D341Med (cell line): Measurements from ENCODE around the gene RBM28.

ENCODE experiments used
- DNase-seq: peaks from one replicate; pipeline ENCODE4 v3.0.0; 2012; ENCODE audit warnings: low spot score

Gene RBM28

DNA sequence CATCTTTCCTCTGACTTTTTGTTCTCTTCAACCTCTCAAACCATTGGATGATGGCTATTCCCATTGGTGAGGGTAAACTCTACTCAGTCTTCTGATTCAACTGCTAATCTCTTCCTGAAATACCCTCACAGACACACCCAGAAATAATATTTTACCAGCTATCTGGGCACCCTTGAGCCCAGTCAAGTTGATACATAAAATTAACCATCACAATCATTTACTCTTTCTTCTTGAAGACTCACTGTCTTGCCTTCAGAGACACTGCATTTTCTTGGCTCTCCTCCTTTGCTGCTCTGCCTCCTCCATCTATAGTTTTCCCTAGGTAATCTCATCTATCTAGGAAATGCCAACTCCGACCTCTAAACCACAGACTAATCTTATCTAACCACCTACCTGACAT is 30.3 kb upstream of the RBM28 start:
- DNase-seq, result no peak

DNA sequence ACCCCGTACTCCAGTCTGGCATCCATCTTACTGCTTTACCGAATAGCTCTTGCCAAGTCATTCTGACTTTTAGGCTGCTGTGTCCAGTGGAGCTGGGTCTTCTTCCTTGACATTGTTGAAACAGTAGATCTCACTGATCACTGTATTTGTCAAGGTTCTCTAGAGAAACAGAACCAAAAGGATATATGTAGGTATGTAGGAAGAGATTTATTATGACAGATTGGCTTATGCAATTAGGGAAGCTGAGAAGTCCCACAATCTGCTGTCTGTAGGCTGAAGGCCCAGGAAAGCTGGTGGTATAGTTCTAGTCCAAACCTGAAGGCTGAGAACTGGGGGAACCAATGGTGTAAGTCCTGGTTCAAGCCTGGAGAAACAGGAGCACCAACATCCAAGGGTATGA is 29.9 kb upstream of the RBM28 start:
- DNase-seq, result no peak

DNA sequence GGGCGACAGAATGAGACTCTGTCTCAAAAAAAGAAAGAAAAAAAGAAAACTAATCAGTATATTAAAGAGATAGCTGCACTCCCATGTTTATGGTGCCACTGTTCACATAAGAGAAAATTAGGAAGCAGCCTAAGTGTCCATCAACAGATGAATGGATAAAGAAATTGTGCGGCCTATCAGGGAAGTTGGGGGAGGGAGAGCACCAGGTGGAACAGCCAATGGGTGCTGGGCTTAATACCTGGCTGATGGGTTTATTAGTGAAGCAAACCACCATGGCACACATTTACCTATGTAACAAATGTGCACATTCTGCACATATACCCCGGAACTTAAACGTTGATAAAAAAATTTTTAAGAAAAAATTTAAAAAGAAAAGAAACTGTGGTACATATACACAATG is 26.8 kb upstream of the RBM28 start:
- DNase-seq, result no peak

DNA sequence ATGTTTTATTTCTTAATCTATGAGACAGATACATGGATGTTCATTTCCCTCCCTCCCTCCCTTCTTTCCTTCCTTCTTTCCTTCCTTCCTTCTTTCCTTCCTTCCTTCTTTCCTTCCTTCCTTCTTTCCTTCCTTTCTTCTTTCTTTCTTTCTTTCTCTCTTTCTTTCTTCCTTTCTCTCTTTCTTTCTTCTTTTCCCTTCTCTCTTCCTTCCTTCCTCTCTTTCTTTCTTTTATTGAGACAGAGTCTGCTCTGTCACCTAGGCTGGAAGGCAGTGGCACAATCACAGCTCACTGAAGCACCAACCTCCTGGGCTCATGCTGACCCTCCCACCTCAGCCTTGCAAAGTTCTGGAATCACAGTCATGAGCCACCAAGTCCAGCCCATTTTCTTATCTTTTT is 23.3 kb upstream of the RBM28 start:
- no peak for DNase-seq

DNA sequence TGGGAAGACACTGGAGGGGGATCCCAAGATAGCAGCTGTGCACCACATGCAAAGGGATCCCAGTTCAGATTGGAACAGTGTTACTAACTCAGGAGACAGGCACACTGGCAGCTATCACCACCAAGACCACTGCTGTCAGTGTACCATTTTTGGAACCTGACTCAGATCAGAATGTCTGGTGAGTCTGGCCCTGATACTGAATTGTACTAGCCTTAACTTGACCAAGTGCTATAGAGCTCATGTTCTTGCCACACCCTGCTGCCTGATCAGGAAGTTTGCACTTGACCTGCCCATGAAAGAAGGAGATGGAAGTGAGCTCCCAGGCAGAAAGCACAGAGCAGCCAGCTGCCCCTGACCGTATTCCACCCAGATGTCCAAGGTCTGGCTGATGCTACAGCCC is 22.6 kb upstream of the RBM28 start:
- no peak for DNase-seq

DNA sequence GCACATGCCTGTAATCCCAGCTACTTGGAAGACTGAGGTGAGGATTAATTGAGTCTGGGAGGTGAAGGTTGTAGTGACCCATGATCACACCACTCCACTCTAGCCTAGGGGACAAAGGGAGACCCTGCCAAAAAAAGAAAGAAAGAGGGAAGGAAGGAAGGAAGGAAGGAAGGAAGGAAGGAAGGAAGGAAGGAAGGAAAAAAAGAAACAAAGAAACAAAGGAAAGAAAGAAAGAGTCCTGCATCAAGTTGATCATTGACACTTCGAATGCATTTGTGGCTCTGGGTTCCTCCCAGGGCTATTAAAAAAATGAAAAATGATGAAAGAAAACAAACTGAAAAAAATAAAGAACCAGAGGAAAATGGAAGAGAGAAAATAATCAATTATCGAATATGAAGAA is 21.7 kb upstream of the RBM28 start:
- no peak for DNase-seq

DNA sequence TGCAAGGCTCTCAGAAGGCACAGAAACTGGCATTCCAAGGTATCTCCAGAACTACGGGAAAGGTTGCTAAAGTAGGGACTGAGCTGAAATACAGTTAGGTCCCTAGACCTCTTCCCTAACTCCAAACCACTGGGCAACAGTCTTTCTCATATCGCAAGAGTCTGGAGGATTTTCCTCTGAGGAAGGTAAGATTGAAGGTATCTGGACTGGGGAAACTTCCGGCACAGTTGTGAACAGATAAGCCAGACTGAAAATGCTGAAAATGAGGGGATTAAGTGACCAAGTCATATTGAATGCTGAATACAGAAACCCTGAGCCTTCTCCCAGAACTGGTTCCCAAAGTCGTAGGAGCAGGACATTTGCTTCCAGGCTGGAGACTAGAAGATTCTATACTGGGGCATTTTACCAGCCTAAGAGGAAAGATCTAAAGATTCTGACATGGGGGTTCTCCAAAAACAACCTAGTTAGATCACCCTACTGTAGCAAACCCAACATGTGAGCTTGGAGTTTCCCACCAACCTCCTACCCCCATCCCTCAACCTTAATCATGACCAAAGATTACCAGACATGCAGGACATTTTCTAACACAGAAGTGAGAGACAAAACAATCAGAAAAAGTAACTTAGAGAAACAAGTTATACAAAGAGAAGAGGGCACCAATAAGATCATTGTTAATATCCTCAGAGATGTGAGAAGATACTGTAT is 20.6 kb upstream of the RBM28 start:
- DNase-seq, result no peak

DNA sequence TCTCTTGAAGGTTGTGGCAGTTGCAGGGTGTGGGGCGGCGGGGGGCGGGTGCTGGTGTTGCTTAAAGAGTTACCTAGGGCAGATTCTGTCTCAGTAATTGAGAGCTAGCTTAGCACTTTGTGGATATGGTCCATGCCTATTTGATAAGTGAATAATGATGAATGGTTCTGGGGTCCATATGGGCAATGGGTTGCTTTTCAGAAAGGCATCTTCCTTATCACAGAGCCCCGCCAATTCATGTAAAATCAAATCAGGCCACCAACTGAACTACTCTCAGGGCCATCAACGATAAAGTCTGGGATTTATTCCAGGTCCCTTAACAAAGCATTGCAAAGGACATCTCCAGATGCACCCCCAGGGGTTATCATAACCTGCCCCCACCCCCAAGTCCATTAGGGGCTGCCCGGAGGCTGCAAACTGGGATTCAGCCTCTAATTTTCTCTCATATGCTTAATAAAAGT is 19.6 kb upstream of the RBM28 start:
- DNase-seq, result no peak

DNA sequence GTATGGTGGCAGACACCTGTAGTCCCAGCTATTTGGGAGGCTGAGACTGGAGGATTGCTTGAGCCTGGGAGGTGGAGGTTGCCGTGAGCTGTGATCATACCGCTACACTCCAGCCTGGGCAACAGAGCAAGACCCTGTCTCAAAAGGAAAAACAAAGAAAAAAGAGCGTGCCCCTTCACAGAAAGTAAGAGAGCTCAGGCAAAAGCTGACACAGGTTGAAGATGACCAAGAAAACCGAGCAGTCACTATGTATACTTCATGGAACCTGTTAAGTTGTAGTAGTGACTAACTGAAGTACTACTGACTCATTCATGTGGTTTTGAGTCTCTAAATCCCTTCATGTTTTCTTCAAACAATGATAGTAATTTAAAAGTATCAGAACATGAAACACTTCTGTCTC is 19.0 kb upstream of the RBM28 start:
- no peak for DNase-seq

DNA sequence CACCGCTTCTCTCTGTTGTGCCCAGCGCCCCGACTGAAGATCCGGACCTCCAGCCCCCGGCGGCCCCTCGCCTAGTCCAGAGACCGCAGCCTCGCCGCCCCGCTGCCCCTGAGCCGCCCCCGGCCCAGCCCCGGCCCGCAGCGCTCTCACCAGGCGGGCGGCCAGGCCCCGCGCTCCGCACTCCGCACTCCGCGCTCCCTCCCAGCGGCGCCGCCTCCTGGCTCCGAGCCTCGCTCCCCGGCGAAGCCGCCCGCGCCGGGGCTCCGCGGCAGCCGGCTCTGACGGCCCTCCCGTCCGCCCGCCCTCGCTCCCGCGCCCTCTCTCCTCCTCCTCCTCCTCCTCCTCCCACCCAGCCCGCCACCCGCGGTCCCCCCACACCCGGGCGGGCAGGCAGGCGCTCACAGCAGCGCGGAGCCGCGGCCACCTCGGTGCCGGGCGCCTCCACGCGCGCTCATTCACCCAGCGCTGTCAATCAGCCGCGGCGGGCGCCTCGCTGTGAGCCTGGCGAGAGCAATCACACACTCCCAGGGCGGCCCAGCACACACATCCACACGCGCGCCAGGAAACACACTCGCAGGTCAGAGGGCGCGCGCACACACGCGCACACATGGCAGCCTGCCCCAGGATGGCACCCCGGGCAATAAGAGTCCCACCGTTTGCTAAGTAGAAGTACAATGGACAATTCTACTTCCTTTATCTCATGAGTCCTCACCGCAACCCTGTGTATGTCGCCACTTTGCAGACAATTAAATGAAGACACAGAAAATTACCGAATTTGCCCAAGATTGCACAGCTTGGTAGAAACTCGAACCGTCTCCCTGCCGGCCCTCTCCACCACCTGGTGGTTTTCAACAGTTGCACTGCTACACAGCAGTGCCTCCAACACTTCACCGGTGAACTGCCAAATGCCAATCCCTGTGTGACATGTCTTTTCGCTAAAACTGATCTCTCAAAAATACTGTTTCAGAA is 18.0 kb upstream of the RBM28 start, which contains the start of gene PRRT4:
PRRT4 (minus strand) TSS at position 280 of the 969 bp plus-strand sequence.
- peak; percentile 91 for DNase-seq

DNA sequence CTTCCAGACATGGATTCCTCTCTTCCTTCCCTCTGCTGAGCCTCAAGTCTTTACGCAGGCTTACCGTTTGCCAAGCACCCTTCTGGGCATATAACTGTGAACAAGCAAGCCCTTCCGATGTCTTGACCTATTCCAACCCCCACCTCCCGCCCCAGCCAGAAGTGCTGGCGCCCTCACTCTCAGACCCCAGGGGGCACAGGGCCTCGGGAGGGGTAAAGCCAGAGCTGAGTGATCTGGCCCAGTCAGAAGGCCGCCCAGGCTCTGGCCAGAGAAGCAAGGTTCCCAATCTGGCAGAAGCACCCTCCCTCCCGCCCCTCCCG is 16.6 kb upstream of the RBM28 start:
- DNase-seq, result no peak

DNA sequence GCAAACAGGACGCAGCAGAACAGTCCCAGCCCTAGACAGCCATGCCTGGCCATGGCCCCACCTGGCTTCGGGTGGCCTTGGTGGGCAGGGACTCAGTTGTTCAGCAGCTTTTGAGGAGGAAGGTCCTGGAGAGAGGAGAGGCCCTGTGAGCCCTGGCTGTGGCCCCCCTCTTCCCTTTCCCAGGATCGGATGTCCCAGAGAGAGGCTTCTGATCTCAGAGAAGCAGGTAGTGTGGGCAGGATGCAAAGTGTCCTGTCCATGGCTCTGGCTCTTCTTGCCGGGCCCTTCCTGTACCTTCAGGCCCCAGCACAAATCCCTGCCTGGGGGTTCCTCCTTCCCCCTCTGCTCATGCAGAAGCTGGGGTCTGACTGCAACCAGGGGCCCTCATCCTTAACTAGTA is 16.2 kb upstream of the RBM28 start:
- no peak for DNase-seq

DNA sequence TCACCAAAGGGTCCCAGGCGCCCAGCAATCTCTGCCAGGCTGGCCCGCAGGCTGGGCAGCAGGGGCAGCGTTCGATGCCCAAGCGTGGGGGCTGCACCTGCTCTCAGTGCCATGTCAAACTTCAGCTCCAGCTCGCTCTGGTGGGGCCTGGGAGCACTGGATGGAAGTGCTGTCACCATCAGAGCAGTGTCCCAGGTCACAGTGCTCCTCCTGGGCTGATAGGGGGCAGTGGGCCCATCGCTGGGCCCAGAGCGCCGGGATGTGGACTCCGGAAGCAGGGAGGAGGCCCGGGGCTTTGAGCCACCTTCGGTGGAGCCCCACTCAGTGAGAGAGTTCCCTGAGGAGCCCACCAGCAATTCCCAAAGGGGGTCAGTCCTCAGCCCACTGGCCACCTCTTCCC is 15.6 kb upstream of the RBM28 start:
- no peak for DNase-seq

DNA sequence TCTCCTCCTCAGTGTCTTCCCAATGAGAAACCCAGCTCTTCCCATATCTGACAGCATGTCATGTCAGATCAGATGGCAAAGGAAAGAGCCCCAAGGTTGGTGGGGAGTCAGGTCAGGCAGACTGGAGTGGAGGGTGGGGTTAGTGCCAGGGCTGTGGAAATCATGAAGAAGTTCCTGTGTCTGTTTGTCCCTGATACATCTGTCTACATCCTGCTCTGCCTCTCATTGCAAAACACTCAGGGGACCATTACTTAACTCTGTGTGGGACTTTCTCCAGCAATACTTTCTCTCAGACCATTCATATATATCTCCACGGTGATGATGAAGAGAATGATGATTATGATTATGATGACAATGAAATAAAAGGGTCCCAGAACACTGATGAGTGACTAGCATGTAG is 14.5 kb upstream of the RBM28 start:
- no peak for DNase-seq

DNA sequence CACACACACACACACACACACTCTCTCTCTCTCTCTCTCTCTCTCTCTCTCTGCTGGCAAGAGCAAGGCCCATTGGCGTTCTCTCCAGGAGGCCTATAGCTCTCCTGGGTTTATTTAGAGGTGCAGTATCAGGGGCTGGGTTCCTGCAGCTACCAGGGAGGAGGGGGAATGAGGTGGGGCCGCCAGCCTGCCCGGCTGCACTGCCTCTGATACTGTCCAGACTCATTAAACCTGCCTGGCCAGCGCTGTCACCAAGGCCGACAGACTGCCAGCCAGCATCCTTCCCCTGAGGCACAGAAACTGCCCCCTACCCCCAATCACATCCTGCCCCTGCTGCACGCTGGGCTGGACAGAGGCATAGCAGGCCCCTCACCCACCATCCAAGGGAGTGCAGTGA is 13.5 kb upstream of the RBM28 start:
- DNase-seq, result no peak

DNA sequence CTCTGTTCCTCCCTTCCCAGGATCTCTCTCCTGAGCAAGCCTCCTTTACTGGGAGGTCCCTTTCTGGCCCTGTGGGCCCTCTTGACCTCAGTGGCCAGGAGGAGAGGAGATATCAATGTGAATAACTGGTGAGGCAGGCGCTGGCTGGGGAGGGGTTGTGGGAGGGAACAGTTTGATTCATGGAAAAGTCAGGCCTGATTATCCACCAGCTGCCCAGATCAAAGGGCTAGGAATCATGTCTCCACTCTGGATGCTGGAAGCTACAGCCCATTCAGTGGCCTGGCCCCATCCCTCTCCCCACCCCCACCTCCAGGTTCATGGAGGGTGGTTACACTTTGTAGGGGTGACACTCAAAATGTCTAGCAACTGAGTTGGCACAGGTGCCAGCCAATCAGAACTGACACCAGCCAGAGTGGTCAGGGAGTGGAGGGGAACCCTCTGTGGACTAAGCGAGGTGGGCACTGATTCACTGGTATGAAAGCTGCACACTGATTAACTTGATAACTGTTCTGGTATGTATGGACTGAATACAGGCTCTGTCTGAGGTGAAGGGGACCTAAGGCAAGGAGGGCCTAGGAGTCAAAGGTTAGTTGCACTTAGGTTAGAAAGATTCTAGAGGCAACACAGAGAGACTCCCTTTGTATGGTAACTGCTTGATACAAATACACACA is 13.0 kb upstream of the RBM28 start:
- DNase-seq, result no peak

DNA sequence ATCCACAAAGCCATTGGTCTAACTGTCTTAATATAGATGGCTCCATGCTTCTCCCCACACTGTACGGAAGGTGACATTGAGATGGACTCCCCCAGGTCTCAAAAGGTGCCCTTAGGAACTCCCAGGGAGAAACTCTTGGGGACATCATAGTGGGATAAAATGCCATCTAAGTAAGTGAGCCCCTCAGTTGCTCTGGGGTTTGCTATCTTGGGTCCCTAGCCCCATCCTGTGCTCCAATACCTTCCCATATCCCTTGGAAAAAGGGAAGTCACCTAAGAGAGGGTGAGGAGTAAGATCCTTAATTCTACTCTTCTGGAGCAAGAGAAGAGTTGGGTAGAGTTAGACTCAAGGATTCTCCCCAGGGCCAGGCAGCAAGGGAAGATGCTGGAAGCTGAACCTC is 9.9 kb upstream of the RBM28 start:
- DNase-seq, result no peak

DNA sequence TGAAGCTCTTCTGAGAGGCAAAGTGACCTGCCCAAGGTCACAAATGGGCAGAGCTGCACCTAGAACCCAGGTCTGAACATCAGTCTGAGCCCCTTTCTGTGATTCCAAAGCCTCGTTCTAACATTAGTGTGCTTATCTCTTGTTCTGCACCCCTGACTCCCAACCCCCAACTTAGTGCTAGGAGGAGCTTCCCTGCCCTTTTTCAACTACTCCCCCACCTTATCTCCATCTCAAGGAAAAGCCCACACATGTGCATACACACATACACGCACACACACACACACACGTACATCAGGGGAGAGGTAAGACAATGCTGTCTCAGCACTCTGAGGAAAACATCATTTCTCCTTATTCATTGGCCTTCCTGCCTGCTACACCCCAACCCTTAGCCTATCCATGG is 9.5 kb upstream of the RBM28 start:
- no peak for DNase-seq

DNA sequence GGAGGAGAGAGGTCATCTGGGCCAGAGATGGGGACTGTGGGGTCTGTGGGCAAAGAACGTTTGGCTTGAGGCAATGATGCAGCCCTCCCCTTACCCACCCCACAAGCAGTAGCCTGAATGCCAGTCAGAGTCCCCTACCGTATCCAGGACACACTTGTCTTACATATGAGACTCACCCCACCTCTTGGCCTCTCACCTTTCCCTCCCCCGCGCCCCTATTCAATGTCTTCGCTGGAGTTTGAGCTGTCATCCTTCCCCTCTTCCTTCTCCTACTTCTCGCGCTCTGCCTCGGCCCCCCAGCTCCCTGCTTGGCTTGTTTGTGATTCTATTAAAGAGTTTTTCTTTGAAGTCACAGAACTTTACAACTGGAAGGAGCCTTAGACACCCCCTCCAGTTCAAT is 8.9 kb upstream of the RBM28 start:
- no peak for DNase-seq

DNA sequence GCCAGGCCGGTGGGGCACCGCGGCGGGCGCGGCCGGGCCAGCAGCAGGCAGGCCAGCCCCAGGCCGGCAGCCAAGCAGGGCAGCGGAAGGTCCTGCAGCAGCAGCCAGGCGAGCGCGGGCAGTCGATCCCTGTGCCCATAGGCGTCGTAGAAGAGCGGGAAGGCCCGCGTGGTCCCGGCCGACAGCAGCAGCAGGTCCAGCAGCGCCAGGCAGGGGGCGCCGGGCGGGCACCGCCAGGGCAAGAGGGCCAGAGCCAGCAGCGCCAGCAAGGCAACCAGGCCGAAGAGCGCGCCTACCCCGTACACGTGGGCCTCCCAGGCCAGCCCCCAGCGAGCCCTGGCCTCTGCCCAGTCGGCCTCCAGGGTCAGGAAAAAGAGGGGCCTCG is 8.4 kb upstream of the RBM28 start:
- DNase-seq, result no peak

DNA sequence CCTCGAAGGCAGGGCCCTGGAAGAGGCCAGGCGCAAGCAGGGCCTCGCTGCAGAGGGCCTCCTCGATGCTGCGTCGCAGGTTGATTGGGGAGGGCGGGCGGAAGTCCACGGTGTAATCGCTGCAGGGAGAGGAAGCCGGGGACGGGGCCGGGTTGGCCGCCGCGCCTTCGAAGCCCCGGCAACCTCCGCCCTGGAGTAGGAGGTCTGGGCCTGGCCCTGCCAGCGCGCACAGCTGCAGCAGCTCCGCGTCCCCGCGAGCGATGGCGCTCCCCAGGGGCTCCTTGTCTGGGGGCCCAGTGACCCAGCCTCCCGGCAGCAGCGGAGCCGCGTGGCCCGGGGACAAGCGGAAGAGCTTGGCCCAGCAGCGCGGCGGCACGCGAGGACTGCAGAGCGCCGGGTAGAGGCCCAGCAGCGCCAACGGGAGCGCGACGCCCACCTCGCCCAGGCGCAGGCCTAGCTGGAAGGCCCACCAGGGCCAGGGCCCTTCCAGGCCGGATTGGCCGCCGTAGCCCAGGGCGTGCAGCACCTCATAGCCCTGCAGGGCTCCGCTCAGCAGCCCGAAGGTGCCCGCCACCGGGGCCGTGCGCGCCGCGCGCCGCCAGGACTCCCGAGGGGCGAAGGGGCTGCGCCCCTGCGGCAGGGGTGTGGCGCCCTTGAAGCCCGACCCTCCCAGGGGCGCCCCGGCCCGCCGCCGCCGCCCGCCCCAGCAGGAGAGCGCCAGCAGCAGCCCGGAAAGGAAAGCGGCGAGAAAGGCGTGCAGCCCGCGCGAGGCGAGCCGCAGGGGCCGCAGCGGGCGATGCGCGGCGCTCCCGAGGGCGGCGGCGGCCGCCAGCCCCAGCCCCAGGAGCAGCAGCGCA is 7.8 kb upstream of the RBM28 start:
- no peak for DNase-seq

DNA sequence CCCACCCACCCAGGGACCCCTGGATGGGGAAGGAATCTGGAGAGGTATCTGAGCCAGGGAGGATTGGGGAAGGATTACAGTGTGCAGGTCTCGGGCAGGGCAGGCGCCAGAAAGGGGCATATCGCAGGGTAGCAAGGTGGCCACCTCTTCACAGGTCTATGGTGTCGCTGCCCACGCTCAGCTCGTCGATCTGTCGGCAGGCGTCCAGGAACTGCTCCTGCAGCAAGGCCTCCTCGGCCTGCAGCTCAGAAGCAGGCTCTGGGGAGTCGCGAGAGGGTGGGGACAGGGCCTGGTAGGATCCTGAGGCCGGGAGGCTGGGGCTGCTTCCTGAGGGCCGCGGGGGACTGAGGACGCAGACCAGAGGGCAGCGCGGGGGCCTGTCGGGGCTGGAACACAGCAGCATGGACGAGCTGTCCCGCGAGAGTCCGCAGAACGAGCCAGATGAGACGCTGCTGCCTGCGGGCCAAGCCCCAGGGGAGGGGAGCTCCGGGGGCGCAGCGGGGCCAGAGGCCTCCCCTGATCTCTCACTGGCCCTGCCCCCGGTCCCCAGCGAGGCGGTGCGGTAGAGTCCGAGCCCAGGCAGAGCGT is 7.1 kb upstream of the RBM28 start:
- DNase-seq, result no peak
